ENCODE measurements around the gene OR5AR1. TPM values are rescaled to one million over a fixed set of nuclear protein-coding genes. Genes with fewer than 3 reads are reported as not detected.

The OR5AR1 gene
- total RNA-seq, 1 experiment from 2014 or later, result not detected

DNA sequence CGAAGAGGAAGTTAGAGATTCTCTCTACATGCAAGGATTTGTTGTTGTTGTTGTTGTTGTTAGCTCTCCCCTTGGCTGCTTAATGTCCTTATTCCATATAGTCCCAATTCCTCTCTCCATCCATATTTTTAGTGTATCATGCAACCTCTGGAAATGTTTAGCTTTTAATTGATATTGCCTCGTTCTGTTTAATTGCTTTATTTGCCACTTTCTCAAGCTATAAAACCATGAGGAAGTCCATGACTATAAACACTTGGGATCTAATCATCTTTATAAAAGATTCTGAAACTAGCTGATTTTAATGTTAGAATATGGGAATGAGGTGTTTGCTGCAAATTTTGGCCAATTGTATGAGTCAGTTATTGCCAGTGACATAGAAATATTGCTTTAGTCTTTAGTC is 29.9 kb downstream of the OR5AR1 start:
- H3K27me3 Mint-ChIP-seq (ENCODE audit: low read depth), result no peaks in the 10 kb centered on the region
- no peak overlapping the region for H3K4me3 Mint-ChIP-seq
- Histone ChIP-seq H3K4me1 (ENCODE audit: insufficient read depth, low read length) (no peaks in the 10 kb centered on the region; the same call in 1 of the 2 replicates), H2BK20ac (ENCODE audit: low read depth, low read length, poor library complexity, severe bottlenecking) (no peak overlapping the region), H2BK5ac (ENCODE audit: insufficient read length, low read length) (no peak overlapping the region), H3T11ph (ENCODE audit: low read length) (no peak overlapping the region), H2BK12ac (ENCODE audit: insufficient read length, low read depth, low read length) (no peak overlapping the region), H3K18ac (ENCODE audit: insufficient read length, low read depth, low read length) (no peak overlapping the region), H2BK120ac (ENCODE audit: low read depth, low read length, poor library complexity, severe bottlenecking) (no peak overlapping the region), H3K27ac (ENCODE audit: insufficient read length, low read depth, low read length) (no peak overlapping the region), H4K8ac (replicated peaks; ENCODE audit: insufficient read length, low read depth, low read length) (no peak overlapping the region), H3K23ac (ENCODE audit: insufficient read length, low read depth, low read length) (no peak overlapping the region), H3K14ac (ENCODE audit: insufficient read depth, low read length) (no peak overlapping the region), H3K79me2 (ENCODE audit: insufficient read depth, low read length) (no peaks in the 10 kb centered on the region), H3K79me1 (ENCODE audit: insufficient read depth, low read depth, low read length, poor library complexity, severe bottlenecking) (no peaks in the 10 kb centered on the region), H4K20me1 (ENCODE audit: control insufficient read depth, insufficient read depth, insufficient read length) (no peaks in the 10 kb centered on the region), H3K9me3 (ENCODE audit: control insufficient read depth, low read depth, low read length) (no peaks in the 10 kb centered on the region), H2BK15ac (ENCODE audit: low read depth, low read length) (no peak overlapping the region), H3K4me2 (ENCODE audit: insufficient read depth, insufficient read length, low read length) (no peak overlapping the region), H4K5ac (ENCODE audit: insufficient read length, low read depth, low read length) (no peak overlapping the region), H3K27me3 (ENCODE audit: insufficient read depth, low read length) (no peaks in the 10 kb centered on the region), H4K91ac (ENCODE audit: insufficient read length, low read depth, low read length) (no peak overlapping the region), H3K9ac (ENCODE audit: extremely low read depth, insufficient read length, low read length) (no peak overlapping the region), H2AK5ac (ENCODE audit: insufficient read length, low read length) (no peak overlapping the region), H3K23me2 (ENCODE audit: insufficient read length, low read depth, low read length, poor library complexity, severe bottlenecking) (no peaks in the 10 kb centered on the region), H3K56ac (ENCODE audit: insufficient read length, low read depth, low read length) (no peak overlapping the region), H2AFZ (ENCODE audit: low read length) (no peak overlapping the region), H3K4ac (ENCODE audit: low read depth, low read length) (no peak overlapping the region)
- H3K9me3 Mint-ChIP-seq, result no peaks in the 10 kb centered on the region; a peak in 1 of 5 replicates
- H3K4me1 Mint-ChIP-seq, result peaks cover 21 to 27% of the 10 kb centered on the region in 2 experiments
- H3K27ac Mint-ChIP-seq, result no peak overlapping the region
- no peak for DNase-seq
- WGBS (ENCODE audit: extremely low coverage, insufficient read length, low lambda C conversion rate), result no CpG with 5 or more reads among the region's 2 CpGs
- TF ChIP-seq, protein P1, sequence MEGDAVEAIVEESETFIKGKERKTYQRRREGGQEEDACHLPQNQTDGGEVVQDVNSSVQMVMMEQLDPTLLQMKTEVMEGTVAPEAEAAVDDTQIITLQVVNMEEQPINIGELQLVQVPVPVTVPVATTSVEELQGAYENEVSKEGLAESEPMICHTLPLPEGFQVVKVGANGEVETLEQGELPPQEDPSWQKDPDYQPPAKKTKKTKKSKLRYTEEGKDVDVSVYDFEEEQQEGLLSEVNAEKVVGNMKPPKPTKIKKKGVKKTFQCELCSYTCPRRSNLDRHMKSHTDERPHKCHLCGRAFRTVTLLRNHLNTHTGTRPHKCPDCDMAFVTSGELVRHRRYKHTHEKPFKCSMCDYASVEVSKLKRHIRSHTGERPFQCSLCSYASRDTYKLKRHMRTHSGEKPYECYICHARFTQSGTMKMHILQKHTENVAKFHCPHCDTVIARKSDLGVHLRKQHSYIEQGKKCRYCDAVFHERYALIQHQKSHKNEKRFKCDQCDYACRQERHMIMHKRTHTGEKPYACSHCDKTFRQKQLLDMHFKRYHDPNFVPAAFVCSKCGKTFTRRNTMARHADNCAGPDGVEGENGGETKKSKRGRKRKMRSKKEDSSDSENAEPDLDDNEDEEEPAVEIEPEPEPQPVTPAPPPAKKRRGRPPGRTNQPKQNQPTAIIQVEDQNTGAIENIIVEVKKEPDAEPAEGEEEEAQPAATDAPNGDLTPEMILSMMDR (conservative IDR thresholded peaks at IDR 0.05), result no peak
- H3K36me3 Mint-ChIP-seq (ENCODE audit: insufficient read depth in 1 of 3, low read depth in 3 of 3), result no peaks in the 10 kb centered on the region
